Posterior vena cava (tissue), 2 donors: ENCODE measurements around the gene KIF6. TPM values are rescaled to one million over a fixed set of nuclear protein-coding genes. Genes with fewer than 3 reads are reported as not detected.
"Not testable (repeated sequence)": the region's sequence is repeated elsewhere in the genome, so short reads cannot be mapped to it uniquely, and the experiment has no call there.

Experiments
- DNase-seq: peaks from one replicate; pipeline ENCODE4 v3.0.0-alpha.2; 2020; ENCODE audit warnings: low spot score
- intact Hi-C, 2 donors: fragments of 100-400 bp; cut with DNase I; formaldehyde crosslinking; loops; one replicate each; pipeline versions ENCODE4 v1.14.1 to v1.14.2; 2022 to 2023
- total RNA-seq, 2 donors: library from RNA; stranded (reverse); fragmentation: NEBNext Ultra II Directional; extraction: Animal tissue kit (Norgen Biotek cat#: 25700); gene quantifications; one replicate each; pipeline ENCODE4 v1.2.1, GENCODE V29; 2021
- donor health status: DM: yes; HTN: yes; CAD: no.
- donor health status: DM: yes; HTN: yes; CAD: no.

KIF6 gene
- total RNA-seq, 2 donors from 2014 or later = 0.14 to 0.46 TPM

DNA sequence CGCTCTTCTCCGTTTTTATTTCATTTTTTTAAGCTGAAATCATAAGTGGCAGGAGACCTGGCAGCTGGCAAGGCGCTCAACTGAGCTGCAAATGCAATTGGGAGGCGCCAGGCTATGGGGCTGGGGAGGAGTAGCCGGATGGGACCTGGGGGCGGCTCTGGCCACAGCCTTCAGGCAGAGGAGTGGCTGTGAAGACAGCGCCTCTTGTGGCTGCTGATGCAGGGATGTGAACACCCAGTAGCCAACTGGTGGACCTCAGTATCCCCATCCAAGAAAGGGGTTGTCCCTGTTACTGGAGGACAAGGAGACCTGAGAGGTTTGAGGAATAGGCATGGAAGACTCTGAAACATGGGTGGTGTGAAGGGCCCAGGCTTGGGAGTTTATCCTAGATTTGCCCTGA, 423.6 kb downstream of the KIF6 start:
- DNase-seq = no peak

DNA sequence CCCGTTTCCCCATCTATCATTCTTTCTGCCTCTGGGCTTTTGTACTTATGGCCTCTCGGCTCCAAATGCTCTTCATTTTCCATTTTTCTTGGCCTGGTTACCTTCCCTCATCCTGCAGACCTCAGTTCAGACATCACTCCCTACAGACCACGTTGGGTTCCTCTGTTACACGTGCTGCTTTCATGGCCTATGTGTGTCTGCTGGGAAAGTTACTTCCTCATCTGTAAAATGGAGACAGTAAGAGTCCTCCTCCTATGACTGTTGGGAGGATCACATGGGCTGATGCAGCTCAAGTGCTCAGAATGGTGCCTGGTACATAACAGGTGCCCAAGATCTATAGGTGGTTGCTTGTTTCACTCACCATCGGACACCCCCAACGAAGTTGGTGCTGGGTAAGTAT, 424.5 kb downstream of the KIF6 start:
- intact Hi-C loops = no loop called here
- no peak for DNase-seq

More for the DNA sequence above, 423.6 kb downstream of the KIF6 start:
- intact Hi-C loops = loop anchor here in 1 of 2 donors (2.0 kb wide), 1 partner anchor 135 kb away; no protein-coding TSS in a partner anchor

DNA sequence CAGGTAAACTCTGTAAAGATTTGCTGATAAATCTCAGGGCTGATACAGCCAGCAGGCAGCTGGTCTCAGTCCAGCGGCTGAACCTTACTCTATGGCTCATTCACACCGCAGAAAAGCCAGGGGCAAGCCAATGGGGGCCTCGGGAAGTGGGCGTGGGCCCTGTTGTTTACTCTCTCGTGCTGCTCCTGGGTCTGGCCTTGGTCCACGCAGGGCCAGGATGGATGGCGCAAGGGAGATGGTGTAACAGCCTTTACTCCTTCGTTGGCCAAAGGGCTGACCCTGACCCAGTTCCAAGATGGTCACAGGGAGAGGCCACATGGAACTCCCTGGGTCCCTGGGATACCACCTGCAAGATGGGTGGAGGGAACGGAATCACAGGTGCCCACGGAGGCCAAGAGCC, 427.1 kb downstream of the KIF6 start:
- DNase-seq = no peak
- intact Hi-C loops = no loop called here

DNA sequence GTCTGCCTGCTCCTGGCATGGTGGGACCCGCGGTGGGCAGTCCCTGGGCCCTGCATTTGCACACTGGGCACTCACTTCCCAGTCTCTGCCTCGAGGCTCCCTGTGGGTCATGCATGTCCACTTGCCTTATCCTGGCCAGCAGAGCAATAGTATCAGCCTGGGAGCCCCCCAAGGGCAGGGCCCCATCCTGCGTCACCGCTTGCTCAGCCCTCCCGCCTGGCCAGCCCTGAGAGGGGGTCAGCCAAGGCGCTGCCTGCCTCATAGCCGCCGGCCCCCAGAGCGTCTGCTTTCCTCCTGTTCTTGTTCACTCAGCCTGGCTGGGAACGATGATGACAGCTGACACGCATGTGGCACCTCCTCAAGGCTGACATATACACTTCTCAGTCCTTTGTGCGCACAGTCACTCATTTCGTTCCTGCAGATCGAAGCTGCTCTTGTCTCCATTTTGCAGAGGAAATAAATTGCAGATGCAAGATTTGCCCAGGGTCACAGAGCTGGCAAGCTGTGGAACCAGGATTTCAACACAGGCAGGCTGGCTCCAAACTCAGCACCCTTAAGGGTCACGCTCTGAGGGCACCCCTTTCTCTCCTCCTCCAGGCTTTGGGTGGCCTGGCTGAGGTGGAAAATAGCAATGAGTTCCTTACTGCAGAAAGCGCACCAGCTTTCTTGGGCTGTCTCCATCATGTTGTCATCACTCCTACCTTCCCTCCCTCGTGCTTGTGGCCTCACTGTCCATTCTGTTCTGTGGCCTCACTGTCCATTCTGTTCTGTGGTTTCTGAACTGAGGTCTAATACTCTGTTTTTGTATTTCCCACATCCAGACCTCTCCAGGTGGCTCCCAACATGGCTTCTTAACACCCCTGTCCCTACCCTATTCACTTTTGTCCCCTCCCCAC, 428.2 kb downstream of the KIF6 start:
- intact Hi-C loops = no loop called here
- peak; percentile 96 for DNase-seq

DNA sequence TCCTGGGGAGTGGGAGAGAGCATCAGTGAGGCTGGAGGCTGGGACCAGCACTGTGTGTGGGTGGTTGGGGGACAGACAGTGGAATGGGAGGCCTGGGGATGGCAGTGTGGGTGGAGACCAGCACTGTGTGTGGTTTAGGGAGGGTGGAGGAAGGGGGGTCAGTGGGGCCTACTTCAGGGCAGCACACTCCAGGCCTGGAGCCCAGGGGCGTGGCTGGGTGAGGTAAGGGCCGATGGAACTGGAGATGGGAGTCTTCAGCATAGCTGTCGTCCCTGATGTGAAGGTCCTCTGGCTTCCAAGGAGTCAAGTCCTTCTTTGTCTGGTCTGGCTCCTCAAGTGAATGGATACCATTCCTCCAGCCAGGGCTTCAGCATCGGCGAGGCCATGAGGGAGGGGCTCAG, 429.6 kb downstream of the KIF6 start:
- intact Hi-C loops = no loop called here
- no peak for DNase-seq

DNA sequence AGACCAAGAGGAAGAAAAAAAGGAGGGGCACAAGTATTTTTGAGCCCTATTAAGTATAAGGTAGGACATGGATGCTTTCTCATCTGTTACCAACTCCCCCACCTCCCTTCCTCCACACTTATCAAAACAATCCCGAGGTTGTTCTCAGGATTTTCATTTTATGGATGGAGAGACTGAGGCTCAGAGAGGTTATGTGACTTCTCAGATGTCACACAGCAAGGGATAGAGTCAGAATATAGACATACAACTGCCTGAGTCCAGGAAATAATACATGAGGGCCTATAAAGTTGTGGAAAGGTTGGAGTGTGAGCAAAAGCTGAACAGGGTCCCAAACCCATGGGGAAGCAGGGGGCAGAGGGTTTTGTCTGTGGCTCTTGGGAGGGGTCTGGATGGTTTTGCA, 430.3 kb downstream of the KIF6 start:
- DNase-seq = no peak
- intact Hi-C loops = no loop called here

DNA sequence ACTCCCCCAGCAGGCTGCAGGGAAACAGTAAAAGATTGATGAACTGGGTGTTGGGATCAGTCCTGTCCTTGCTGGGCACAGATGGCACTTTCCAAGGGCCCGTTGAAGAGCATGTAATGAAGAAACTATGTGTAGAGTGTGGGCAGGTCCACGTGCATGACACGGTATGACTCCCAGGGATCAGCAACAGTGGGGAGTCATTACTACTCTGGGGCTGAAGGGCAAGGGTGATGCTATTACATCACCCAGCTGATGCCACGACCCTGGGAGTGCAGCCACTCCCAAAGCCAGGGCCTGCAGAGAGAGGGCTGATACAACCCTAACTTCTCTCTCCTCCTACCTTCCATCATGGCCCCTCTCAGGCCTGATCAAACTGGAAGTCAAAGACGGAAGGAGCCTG, 431.1 kb downstream of the KIF6 start:
- intact Hi-C loops = no loop called here
- no peak for DNase-seq

DNA sequence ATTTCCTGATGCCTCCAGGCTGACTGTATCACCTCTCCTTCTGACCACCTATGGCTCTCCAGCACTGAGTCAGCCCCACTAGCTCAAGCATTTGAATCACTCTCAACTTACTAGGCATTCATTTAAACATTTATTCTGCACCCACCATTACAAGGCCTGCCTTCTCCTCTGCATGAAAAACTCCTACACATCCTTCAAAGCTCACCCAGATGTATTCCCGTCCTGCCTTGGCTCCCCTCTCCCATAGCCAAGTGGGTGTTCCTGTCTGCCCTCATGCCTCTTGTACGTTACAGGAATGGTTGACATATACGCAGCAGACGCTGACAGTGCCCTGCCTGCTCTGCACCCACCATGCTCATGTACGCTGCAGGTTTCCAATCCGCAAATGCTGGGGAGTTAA, 432.6 kb downstream of the KIF6 start:
- no peak for DNase-seq
- intact Hi-C loops = no loop called here

DNA sequence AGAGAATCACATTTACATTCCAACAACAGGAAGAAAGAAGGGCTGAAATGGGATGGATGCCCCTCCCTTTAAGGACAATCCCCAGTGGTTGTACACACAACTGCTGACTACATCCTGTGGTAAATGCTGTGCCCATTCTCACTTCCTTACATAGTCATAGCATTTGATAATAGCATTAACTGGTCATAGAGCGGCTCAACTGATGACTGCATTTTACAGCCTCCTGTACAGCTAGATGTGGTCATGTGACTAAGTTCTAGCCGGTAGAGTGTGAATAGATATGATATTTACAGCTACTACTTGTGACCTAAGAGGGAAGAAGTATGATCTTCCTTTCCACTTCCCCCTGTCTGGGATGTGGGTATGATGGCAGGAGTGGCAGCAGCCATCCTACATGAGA, 435.7 kb downstream of the KIF6 start:
- intact Hi-C loops = no loop called here

DNA sequence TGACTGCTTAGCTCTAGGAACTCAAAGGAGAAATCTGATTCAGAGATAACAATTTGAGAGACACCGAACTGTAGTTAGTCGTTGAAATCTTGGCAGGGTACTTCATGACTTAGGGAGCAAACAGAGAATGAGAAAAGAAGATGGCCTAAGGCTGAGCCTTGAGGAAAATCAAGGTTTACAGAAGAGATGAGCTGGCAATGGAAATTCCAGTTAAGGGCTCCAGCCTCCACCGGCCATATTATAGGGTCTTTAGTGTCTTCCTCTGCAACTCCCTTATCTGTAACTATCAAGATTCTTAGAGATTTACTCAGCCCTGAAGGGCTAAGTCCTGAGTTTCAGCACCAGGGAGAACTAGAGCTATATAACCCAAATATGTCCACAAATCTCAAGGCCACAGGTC, 437.6 kb downstream of the KIF6 start:
- DNase-seq = no peak
- intact Hi-C loops = no loop called here

More for the DNA sequence above, 435.7 kb downstream of the KIF6 start:
- DNase-seq = no peak

DNA sequence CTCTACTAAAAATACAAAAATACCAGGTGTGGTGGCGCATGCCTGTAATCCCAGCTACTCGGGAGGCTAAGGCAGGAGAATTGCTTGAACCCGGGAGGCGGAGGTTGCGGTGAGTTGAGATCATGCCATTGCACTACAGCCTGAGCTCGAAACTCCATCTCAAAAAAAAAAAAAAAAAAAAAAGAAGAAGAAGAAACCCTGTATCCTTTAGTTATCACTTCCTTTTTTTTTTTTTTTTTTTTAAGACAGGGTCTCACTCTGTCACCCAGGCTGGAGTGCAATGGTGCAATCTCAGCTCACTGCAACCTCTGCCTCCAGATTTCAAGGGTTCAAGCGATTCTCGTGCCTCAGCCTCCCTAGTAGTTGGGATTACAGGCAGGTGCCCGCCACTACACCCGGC, 438.6 kb downstream of the KIF6 start:
- intact Hi-C loops, DNase-seq: not testable (repeated sequence)

DNA sequence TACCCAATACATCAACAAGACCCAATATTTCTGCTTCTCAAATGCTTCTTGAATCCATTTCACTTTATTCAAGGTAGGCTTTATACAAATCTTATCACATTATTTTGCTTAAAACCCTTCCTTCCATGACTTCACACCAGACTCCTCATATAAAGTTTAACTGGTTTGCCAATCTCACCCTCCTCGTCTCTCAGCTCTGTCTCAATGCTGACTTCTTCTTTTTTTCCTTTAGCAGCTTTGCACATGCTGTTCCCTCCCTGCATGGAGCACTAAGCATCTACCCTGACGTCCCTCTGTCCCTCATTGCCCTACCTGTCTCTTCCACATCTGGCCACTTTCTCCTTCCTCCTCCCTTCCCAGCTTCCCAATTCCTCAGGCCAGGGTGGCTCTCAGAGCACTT, 442.4 kb downstream of the KIF6 start:
- DNase-seq = no peak
- intact Hi-C loops = no loop called here

DNA sequence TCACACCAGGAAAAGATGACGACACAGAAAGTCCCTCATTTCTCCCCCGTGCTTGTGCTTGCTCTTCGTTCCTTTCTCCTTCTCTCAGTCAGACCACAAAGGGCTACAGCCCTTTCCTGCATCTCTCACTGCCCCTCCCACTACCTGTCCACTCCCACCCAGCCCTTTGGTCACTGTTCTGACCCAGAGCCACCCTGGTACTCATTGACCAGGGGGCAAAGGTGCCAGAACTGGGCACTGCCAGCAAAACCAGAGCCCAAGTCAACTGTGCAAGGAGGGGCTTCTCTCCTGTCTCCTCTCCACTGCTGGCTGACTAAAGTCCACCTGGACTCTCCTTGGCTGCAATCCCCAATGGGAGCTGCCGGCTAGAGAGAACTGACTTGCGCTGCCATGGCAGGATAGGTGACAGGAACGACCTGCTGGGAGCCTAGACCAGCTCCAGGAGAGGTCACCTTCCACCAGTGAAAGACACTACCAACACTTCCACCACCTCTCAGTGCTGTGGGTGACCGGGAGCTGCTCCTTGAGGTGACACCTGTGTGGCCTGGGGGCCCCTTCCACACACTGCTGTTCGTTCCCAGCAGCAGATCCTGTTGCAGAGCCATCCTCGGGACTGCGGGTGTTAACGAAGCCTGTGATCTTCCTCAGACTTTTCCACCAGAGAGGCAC, 443.8 kb downstream of the KIF6 start:
- no peak for DNase-seq
- intact Hi-C loops = no loop called here

DNA sequence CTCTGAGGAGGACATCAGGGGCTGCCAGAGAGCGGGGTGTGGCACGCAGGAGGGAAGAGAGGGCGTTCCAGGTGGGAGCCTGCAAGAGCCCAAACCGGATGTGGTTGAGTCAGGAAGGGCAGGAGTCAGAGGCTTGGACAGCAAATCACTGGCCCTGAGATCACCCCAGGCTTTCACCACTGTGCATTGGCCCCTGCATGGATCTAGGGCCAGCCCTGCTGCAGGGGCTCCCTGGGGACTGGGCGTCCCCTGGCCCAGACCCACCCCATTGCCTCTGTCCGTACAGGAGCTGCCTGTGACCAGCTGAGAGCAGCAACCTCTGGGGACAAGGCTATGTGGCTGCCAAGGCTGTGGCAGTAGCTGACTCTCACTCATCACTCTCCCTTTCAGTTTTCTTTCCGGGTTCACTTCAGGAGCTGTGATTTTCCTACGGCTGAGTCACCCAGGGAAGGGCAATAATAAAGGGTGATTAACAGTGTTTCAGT, 444.9 kb downstream of the KIF6 start:
- intact Hi-C loops = no loop called here
- DNase-seq = peak; percentile 86

Other genes starting within 250 kb of the KIF6 start
- 10 to 100 TPM; 33.9 to 62.7 TPM for gene DAAM2, start 67.0 kb upstream of the KIF6 start, total RNA-seq
- gene MOCS1, start 209.1 kb upstream of the KIF6 start, total RNA-seq = 10 to 100 TPM; 18.3 to 27.3 TPM